GM12873 (cell line): ENCODE measurements around the gene EPHB1.

Experiments used
- TF ChIP-seq, protein P1 (sequence below): IDR thresholded peaks from 2 replicates; pipeline ENCODE4 v1.5.1; 2012; ENCODE audit warnings: low read depth, mild to moderate bottlenecking, moderate library complexity, low read length, control low read depth; ENCODE audit not compliant: insufficient read depth; ENCODE audit errors: missing control alignments

EPHB1 gene

DNA sequence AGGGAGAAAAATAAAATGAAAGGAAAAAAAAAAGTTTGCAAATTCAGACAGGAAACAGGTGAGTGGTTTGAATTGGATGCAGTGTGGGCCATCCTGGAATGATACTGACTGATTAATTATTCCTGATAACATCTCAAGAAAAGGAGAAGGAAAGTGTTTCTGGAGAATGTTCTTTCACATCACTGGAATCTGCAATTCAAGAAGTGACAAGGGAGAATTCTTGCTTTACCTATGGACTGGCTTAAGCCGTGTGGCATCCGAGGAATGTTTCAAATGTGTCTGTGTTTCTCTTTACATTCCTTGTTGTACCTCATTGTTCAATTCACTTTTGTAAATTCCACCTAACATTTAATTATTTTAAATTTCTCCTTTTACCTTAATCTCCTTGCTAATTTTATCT lies 465.0 kb downstream of the EPHB1 start:
- TF ChIP-seq, protein P1, sequence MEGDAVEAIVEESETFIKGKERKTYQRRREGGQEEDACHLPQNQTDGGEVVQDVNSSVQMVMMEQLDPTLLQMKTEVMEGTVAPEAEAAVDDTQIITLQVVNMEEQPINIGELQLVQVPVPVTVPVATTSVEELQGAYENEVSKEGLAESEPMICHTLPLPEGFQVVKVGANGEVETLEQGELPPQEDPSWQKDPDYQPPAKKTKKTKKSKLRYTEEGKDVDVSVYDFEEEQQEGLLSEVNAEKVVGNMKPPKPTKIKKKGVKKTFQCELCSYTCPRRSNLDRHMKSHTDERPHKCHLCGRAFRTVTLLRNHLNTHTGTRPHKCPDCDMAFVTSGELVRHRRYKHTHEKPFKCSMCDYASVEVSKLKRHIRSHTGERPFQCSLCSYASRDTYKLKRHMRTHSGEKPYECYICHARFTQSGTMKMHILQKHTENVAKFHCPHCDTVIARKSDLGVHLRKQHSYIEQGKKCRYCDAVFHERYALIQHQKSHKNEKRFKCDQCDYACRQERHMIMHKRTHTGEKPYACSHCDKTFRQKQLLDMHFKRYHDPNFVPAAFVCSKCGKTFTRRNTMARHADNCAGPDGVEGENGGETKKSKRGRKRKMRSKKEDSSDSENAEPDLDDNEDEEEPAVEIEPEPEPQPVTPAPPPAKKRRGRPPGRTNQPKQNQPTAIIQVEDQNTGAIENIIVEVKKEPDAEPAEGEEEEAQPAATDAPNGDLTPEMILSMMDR = no peak

DNA sequence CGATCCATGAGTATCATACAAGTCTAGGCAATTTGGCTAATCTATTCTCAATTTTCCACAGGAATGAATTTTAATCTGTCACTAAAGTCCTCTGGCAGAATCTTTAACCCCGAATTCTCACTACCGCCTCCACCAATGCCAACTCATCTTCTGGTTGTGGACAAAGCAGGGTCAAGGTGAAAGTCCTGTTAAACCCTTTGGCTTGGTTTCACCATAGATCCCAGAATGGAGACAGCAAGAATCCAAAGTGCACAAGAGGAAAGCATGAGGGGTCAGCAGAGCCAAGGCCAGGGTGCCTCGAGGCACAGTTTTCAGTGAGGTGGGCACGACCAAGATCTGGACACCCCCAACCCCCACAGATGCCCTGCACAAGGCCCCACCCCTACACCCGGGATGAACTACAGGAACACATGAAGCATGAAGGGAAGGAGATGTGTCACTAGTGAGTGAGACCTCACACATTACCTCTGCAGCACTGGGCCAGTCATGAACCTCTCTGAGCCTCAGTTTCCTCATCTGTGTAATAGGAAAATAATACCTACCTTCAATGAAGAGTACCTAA lies 466.2 kb downstream of the EPHB1 start:
- TF ChIP-seq, protein P1 = no peak

DNA sequence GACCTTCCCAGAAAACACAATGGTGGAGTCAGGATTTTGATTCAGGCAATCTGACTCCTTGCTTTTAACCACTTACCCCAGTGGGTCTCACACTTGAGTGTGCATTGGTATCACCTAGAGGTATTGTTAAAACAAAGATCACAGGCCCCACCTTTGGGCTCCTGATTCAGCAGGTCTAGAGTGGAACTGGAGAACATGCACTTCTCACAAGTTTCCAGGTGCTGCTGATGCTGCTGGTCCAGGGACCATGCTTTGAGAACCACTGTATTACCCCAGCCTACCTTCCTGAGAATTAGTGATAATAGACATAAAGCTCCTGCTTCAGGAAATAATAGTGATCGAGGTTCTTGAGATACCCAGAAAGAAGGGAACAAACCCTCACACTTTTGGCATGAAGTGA lies 466.9 kb downstream of the EPHB1 start:
- TF ChIP-seq, protein P1 = no peak

DNA sequence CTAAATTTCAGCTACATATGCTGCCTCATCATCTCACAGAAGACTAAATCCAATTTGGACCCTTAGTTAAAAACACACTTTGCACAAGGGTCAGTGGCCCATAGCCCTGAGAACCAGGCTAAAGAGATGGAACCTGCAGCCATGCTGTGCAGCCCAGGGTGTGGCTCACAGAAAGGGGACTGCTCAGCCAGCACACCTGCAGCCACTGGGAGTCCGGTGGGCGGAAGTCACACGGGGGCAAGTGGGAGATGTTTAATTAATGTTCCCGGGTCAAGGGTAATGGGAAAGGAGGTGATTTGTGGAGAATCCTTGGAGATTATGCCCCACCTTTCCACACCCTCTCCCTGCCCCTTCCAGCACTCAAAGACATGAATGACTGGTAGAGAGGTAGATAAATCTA lies 467.4 kb downstream of the EPHB1 start:
- TF ChIP-seq, protein P1 = no peak

DNA sequence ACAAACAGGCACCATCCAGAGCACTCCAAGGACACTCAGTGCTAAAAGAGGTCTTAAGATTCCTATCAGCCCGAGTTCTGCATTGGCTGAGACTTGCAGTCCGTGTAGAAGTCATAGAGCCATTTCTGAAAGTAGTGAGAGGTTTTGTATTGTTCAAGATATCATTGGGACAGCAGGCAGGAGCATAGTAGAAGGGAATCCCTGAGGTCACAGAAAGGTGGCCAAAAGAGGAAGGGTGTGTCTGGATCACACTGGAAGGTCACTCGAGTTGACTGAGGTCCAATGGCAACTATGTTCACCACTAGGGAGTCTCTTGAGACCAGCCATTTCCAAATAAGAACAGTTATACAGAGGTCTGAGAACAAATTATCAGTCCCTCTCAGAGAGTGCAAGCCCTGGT lies 468.3 kb downstream of the EPHB1 start:
- TF ChIP-seq, protein P1 = no peak

DNA sequence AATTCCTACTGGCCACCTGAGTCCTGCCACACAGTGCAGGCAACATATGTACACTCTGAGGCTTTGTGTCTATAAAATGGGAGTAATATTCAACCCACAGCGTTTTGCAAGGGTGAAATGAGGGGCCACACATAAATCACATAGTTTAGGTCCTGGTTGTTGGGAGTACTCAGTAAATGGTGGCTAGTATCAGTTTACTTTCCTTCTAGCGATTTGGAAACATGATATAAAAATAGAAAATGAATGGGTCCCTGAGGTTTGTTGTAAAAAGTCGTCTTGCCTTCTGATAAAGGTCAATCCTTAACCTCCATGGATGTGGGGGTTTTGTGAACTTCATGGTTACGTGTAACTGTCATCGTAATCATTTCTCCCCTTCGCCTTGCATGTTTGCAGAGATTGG lies 472.4 kb downstream of the EPHB1 start:
- TF ChIP-seq, protein P1 = no peak

DNA sequence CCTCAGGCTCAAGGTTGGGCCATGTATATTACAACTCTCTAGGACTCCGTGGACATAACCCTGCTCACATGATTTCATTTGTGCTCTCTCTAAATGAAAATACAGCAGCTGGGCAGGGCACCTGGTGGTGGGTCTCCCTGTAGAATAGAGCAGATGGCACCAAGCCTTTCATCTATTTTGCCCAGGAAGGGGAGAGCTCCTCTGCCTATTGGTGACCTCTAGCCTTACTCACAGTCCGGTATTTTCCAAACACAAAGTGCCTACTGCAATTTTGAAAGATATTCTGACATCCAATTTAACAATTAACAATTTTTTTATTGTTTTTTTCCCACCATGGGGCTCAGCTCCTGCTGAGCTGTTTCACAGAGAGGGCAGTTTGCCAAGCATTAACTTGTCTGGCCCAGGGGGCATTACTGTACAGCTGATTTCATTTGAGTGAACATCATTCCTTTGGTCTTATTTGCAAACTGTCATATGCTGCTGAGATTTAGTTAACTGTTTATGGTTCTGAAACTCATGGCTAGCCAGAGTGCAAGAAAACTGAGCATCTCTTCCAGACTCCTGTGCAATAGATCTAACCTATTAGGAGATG lies 474.0 kb downstream of the EPHB1 start:
- TF ChIP-seq, protein P1 = no peak
